NCI-H82 treated with DMSO at 0.1 percent for 48 hours (cell line): ENCODE measurements around the gene FA2H.
A peak's percentile ranks its signal among the peaks of the same experiment; 100 is the strongest.
"Not testable (repeated sequence)": the region's sequence is repeated elsewhere in the genome, so short reads cannot be mapped to it uniquely, and the experiment has no call there.

Source experiments
- DNase-seq: peaks from one replicate; lab custom pipeline; 2025; ENCODE audit not compliant: unreplicated experiment; lab: John Stamatoyannopoulos, UW

The FA2H gene

DNA sequence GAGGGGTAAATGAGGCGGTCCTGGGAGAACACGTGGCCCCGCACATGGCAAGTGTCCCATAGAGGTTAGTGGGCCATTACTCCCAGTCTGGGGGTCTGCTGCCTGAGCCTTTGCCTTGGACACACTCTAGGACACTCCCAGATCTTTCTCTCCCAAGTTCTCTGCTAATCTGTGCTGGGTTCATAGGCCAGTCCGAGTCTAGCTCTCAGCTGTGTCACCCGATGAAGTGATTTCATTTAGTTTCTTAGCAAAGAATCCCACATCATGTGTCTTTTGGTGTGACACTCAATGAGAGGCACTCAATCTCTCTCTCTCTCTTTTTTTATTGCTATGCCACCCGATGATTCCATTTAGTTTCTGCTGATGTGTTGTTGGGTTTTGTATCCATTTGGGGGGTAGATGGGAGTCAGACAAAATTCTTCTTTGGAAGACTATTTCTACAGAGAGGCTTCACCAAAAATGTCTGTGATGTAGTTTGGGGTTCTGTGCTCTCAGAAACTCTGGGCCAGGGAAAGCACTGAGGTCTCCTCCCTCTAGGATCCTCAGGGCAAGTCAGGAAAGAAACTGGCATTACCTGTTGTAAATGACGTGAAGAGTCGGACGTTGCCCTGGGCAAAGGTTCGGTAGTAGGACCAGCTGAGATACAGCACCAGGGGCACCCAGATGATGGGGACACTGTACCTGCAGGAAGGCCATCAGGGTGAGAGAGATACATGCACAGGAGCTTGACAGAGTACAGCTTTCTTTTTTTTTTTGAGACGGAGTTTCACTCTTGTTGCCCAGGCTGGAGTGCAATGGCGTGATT is 48.8 kb downstream of the FA2H start:
- DNase-seq: no peak

GRCh38 chr16:74724820-74725549 is 49.6 kb downstream of the FA2H start:
- no peak for DNase-seq

DNA sequence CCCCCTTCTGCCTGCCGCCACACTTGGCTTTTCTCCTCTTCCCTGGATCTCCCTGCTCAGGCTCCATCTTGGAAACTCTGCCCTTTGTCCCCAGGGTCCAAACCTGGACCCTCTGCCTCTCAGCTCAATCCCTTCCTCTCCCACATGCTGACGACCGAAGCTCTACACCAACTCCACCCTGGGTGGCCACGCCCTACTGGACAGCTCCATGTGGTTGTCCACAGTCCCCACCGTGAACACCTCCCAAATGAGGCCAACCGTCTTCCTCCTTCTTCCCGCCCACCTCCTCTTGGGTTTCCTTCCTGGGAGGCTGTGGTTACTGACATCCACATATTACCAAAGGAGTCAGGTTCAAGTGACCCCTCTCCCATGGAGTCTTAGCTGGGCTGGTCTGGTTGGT is 51.4 kb downstream of the FA2H start:
- DNase-seq: no peak

- not testable (repeated sequence) for DNase-seq
These were observed 52.5 kb downstream of the FA2H start for GRCh38 chr16:74722156-74722555.

GRCh38 chr16:74721716-74722115 is 52.9 kb downstream of the FA2H start:
- DNase-seq: no peak

DNA sequence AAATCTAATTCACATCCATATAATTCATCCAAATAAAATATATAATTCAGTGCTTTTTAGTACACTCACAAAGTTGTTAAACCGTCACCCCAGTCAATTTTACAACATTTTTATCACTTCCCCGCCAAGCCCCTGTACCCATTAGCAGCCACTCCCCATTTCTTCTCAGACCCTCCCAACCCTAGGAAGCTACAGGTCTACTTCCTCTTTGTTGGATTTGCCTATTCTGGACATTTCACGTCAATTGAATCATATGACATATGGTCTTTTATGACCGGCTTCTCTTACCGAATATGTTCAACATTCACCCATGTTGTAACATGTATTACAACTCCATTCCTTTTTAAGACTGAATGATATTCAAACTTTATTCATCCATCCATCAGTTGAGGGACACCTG is 54.0 kb downstream of the FA2H start:
- no peak for DNase-seq

DNA sequence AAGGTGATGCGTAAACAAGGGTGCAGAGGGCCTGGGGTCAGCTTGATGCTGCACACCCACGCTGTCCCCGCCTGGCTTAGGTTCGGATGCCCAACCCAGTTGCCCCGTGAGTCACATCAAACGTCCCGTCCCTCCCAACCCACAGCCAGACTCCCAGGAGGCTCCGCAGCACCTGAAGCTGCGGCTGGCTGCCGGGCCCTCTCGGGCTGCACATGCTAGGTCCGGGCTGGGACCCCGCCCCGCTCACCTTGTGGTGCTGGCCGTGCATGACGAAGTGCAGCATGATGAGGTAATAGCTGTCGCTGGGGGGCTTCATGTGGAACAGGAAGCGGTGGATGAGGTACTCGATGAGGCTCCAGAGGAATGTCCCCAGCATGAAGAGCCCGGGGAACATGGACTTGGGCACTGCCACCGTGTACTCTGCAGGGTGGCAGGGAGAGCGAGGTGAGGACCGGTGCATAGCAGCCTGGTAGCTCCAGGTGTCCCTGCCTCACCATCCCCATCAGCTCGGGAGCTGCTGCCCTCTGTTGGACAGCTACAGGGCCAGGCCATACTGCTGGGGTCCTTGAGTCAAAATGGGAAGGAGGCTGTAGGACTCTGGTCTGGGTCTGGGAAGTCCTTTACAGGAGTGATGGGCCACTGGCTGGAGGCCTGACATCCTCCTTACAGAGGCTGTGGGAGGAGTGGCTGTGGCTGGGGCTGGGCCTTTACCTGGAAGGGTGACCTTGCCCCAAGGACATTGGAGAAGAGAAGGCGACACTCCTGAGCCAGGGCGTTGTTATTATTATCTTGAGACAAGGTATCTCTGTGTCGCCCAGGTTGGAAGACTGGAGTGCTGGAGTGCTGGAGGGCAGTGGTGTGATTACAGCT is 55.6 kb downstream of the FA2H start:
- no peak for DNase-seq

DNA sequence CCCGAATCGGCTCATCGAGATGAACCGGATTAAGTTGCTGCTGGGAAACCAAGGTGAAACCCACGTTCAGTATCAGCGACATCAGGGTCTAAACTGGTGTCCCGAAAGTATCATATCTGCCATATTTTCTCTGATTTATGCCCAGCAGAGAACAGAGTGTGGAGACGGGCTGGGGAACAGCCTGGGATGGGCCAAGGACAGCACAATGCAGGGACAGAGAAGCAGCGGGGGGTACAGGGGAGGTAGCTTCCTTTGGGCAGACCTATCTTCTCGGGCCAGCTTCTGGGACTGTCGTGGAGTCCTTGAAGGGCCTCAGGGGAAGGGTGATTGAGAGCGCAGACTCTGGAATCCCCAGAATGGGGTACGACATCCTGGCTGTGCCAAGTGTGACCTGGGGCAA is 56.5 kb downstream of the FA2H start:
- no peak for DNase-seq

DNA sequence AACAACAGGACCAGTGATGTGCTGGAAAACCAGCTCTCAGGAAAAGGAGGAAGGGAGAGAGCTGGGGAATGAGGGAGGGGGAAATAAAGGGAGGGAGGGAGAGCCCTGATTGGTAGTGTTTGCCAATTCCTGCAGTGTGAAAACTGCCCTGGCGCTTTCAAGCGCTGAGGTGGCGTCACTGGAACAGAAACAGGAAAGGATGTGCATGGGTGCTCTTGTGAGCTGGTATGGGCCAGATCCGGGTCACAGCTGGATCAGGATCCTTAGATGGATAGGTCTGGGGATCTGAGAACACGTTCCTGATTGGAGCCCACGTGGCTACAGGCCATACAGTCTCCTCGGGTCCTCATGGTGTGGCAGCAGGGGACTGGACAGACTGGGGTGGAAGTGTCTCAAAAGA is 57.3 kb downstream of the FA2H start:
- DNase-seq: no peak

DNA sequence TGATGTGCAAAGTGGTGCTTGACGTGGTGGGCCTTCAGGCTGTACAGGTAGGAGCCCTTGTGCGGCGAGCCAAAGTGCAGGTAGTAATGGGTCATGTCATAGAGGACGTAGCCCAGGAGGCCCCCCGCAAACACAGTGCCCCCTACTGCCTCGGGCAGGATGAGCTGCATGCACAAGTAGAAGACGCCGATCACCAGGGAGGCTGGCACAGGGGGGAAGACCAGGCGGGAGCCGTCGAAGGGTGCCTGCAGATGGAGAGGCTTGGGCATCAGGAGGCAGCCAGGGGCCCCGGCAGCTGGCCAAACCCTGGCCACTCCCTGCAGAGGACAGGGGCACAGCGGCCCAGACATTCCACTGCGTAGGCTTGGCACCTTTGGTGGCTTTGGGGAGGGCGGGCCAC is 58.3 kb downstream of the FA2H start:
- no peak for DNase-seq

DNA sequence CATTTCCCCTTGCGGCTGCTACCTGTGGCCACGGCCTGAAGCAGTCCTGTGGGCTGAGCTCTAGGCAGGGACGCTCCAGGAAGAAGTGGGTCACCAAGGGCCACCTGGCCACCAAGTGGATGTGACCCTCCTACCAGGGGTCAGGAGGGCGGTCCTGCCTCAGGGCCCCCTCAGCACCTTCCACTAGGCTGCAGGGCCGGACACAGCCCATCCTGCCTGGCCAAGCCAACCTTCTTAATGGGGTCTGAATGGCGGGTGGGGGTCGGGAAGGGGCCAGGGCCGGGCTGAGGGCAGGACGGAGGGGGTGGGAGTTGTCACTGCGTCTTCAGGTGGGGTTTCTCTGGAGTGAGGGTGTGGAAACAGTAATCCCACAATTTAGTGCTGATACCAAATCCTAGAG is 60.7 kb downstream of the FA2H start:
- no peak for DNase-seq

DNA sequence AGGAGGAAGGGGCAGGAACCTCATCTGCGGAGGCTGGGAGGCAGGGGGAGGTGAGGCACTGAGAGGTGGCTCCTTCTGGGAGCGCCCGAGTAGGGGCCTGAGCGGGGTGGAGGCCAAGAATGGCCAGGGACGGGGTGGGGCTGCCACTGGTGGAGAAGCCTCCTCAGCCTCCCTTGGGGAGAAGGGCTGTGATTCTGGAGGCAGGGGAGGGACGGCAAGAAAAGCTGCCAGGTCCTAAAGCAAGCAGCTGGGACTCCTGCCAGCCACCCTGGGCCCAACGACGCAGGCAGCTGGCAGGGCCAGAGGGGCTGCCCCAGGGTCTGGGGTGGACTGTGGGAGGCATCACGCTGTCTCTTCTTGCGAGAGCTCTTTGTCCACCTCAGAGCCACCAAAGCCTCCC is 61.3 kb downstream of the FA2H start:
- no peak for DNase-seq

DNA sequence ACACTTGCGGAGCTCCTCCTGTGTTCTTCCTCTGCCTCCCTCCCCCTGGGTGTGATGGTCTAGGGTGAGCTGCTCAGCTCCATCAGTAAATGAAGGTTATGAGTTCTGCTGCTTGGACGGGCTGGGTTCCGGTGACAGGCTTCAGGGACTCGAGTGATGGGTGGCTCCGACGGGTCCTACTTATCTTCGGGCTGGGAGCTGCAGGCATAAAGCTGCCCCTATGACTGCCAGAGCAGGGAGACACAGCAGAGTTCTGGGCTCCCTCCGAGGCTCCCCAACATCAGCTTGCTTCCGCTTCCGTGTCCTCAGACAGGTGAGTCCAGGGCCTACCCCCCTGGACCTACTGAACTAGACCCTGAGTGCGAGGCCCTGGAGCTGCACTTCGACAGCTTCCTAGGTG is 62.7 kb downstream of the FA2H start:
- no peak for DNase-seq

DNA sequence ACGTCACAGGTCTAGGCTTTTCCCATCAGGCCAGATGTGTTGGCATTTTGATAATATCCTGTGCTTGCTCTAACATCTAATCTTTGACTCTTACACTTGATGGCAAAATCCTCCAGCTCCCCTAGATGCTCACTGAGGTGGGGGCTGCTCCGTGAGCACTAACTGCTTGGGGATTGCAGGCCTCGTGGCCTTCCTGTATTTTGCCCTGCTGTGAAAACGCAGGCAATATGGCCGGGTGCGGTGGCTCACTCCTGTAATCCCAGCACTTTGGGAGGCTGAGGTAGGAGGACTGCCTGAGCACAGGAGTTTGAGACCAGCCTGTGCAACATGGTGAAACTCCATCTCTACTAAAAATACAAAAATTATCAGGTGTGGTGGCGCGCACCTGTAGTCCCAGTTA is 64.2 kb downstream of the FA2H start:
- no peak for DNase-seq

GRCh38 chr16:74709441-74709877 is 65.2 kb downstream of the FA2H start:
- peak; percentile 18 for DNase-seq

DNA sequence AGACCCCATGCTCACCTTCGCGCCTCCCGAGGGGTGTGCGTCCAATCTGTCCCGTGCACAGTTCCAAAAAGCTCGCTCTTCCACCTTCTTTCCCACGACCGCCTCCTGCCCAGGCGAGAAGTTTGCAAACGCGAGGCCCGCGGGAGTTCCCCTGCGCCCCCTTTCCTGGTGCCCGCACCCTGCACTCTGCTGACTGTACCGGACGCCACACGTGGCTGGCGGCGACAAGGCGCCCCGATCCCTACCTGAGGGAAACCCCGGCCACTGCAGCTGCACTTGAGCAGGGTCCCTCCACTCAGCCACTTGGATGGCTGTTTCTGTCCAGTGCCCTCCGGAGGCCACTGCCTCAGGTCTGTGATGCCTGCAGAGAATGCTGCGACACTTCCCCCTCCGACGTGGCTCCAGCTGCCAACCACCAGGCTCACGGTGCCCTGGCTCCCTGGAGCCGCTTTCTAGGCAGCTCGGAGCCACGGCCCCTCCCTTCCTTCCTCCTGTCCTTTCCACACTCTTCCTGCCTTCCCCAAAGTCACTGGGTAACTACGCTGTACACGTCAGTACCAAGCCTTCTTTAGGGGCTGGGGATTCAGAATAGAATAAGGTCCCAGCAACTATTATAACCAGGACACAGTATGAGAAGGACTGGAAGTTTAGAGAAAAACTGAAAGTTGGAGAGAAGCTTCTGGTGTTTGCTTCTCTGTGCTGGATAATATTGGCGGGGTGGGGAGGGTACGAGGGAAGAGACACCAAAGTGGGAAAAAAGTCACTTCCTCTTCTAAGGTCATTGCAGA is 74.0 kb downstream of the FA2H start, which contains the start of gene MLKL:
TSS of gene MLKL (minus strand) at position 425 of the 788 bp plus-strand sequence. CDS start 5,105 bp downstream, outside the sequence.
- no peak for DNase-seq

DNA sequence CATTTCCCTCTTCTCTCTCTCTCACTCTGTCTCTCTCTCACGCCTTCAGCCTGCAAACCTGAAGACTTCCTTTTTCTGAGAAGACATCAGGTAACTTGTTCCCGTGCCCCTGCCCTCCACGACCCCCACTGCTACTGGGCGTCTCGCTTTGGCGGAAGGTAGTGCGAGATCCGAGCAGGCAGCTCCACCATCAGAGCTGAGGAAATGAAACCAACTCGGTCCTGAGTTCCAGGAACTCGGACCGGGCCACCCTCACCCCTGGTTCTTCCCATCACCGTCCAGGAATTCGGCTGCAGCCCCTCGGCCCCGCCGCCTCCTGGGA is 74.5 kb downstream of the FA2H start:
- DNase-seq: no peak

DNA sequence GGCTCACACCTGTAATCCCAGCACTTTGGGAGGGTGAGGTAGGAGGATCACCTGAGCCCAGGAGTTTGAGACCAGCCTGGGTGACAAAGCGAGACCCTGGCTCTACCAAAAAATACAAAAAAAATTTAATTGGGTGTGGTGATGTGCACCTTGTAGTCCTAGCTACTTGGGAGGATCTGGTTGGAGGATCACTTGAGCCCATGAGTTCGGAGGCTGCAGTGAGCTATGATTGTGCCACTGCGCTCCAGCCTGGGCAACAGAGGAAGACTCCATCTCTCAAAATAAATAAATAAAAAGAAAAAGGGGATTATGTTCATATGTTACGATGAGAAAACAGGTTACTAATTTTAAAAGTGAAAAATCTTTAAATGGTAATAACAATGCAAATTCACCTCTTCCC is 75.0 kb downstream of the FA2H start:
- DNase-seq: no peak

GRCh38 chr16:74698222-74698621 is 76.4 kb downstream of the FA2H start:
- no peak for DNase-seq

- peak; percentile 85 for DNase-seq
These were observed 78.9 kb downstream of the FA2H start for GRCh38 chr16:74695450-74696422.
